ENCODE results near the gene SRSF6.
A peak's percentile ranks its signal among the peaks of the same experiment; 100 is the strongest.
"Not testable (repeated sequence)": the region's sequence is repeated elsewhere in the genome, so short reads cannot be mapped to it uniquely, and the experiment has no call there.

Gene SRSF6

DNA sequence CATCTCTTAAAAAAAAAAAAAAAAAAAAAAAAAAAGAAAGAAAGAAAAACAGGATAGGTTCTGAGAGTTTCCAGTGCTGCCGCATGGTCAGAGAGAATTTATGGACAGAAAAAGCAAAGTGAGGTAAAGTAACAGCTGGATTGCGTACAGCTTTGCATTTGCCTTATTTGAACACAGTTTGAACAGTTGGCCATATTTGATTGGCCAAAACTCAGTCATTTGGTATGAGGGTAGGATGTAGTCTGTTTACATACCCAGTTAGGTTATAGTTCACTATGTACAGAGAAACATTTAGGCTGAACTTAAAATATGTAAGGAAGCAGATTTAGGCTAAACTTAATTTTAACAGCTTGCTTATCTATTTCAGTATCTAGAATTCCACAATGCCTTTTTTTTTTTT is 32.3 kb downstream of the SRSF6 start:
- no peak for DNase-seq

- no peak for DNase-seq
These were observed 34.4 kb downstream of the SRSF6 start for GRCh38 chr20:43492101-43492500.

GRCh38 chr20:43495388-43495787 is 37.7 kb downstream of the SRSF6 start:
- no peak for DNase-seq

- DNase-seq: not testable (repeated sequence)
These were observed 44.3 kb downstream of the SRSF6 start for GRCh38 chr20:43502021-43502420.

DNA sequence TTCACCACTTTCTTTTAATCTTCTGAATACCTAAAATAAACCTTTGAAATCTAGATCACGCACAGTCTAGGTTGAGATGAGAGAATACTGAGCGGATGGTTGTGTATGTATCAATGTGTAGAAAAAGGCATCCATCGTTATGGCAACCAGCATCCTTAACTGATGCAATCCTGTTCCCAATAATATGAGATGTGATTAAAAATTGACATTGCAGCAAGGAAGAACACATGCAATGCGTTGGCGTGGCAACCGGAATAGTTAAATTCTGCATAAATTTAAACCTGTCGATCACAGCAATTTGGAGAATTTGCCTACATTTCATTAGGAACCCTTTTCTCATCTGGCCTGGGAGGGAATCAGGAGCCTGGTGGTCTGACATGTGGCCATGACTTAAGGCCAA is 48.5 kb downstream of the SRSF6 start:
- no peak for DNase-seq

DNA sequence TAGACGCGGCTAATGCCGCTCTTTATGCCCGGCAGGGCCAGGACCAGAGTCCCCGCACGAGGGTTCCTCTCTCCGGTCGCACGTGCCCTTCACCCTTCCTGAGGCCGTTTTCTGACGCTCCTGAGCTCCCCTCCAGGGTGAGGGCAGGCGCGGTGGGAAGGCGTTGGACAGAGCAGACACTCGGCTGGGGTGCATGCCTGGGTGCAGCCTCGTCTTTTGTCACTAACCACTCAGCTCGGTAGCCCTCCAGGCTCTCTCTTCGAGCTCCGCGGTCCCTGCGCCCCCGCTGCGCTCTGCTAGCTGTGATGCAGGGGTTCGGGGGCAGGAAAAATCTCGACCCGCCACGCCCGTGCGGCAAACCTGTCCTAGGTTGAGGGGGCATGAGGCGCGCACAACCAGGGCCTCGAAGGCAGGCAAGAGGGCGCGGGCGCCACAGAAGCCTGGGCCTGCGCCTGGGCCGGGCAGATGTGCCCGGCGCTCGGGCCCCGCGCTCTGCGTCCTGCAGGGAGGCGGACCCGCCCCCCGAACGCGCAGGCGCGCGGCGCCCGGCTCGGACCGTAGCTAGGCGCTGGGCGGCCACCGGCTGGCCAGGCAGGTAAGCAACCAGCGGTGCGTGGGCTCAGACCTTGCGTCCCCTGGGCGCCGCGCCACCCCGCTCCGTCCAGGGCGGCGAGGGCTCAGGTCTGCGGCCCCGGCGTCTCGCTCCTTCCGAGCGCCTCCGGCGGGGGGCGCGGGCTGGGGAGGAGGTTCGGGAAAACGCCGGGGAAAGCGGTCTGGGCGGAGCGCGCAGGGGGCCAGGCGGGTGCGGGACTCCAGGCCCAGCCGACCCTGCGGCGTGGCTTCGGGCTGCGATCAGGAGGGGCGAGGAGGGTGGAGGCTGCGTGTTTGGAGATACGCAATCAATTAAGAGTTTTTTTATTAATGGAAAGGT is 49.7 kb downstream of the SRSF6 start, which contains the start of gene L3MBTL1:
Gene L3MBTL1 (plus strand): TSS at position 548 of the 931 bp plus-strand sequence. CDS start 5,807 bp downstream, outside the sequence.
- peak; percentile 54 for DNase-seq

- no peak for DNase-seq
These were observed 50.4 kb downstream of the SRSF6 start for GRCh38 chr20:43508106-43508505.

GRCh38 chr20:43508604-43509040 is 50.9 kb downstream of the SRSF6 start:
- no peak for DNase-seq

GRCh38 chr20:43511879-43512278 is 54.2 kb downstream of the SRSF6 start:
- no peak for DNase-seq

DNA sequence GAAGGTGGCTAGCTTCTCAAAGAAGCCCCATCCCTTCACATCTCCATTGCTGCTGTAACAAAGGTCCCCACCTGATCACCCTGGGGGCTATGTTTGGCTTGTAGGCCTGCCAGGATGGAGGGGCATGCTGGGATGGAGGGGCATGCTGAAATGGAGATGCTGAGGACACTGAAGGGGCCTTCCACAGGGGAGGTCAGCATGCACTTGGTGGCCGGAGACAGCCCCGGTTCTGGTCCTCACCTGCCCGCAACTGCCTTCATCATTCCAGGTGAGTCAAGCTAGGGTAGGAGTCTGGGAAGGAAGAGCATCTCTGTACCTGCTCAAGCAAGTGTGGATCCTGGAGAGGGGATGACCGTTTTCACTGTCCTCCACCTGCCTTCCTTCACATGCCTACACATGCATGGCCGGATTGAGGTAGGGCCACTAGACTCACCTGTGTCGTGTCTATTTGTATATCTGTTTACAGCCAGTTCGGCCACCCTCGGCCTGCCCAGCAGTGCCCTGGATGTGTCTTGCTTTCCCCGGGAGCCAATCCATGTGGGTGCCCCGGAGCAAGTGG is 55.8 kb downstream of the SRSF6 start:
- no peak for DNase-seq
